Smooth muscle cell (in vitro differentiated cells): ENCODE measurements around the gene LRRFIP1. TPM values are rescaled to one million over a fixed set of nuclear protein-coding genes. Genes with fewer than 3 reads are reported as not detected.
A peak's percentile ranks its signal among the peaks of the same experiment; 100 is the strongest.

ENCODE experiments used
- DNase-seq: peaks from one replicate; lab custom pipeline; 2025; ENCODE audit not compliant: unreplicated experiment; lab: John Stamatoyannopoulos, UW
- H2AFZ ChIP-seq: fragments of 200-600 bp; sonication (generic); 2 replicates; pipeline ENCODE4 v1.6.0; 2016; ENCODE audit warnings: antibody characterized with exemption, low read depth, mild to moderate bottlenecking
- H3F3A ChIP-seq: fragments of 200-600 bp; sonication (generic); 2 replicates; pipeline ENCODE4 v1.6.0; 2017; ENCODE audit warnings: antibody characterized with exemption, low read depth
- H3K27ac ChIP-seq: fragments of 200-600 bp; sonication (generic); 2 replicates; pipeline ENCODE4 v1.5.1; 2016; ENCODE audit warnings: low read depth, mild to moderate bottlenecking
- H3K27me3 ChIP-seq: fragments of 200-600 bp; sonication (generic); 2 replicates; pipeline ENCODE4 v1.6.1; 2016; ENCODE audit warnings: low read depth, mild to moderate bottlenecking
- H3K36me3 ChIP-seq: fragments of 200-600 bp; sonication (generic); 2 replicates; pipeline ENCODE4 v1.5.1; 2016; ENCODE audit warnings: low read depth
- H3K4me1 ChIP-seq: fragments of 200-600 bp; sonication (generic); 2 replicates; pipeline ENCODE4 v1.5.1; 2016; ENCODE audit warnings: low read depth
- H3K4me2 ChIP-seq: fragments of 200-600 bp; sonication (generic); 2 replicates; pipeline ENCODE4 v1.6.0; 2016; ENCODE audit warnings: mild to moderate bottlenecking
- H3K4me3 ChIP-seq: fragments of 200-600 bp; sonication (generic); 2 replicates; pipeline ENCODE4 v1.5.1; 2016; ENCODE audit warnings: mild to moderate bottlenecking
- H3K79me2 ChIP-seq: fragments of 200-600 bp; sonication (generic); 2 replicates; pipeline ENCODE4 v1.6.0; 2016; ENCODE audit warnings: low read depth, mild to moderate bottlenecking
- H3K9ac ChIP-seq: fragments of 200-600 bp; sonication (generic); 2 replicates; pipeline ENCODE4 v1.6.0; 2016; ENCODE audit warnings: low read depth
- H3K9me3 ChIP-seq: fragments of 200-600 bp; sonication (generic); replicated peaks from 2 replicates; pipeline ENCODE4 v1.5.1; 2016; ENCODE audit warnings: low read depth
- H4K20me1 ChIP-seq: fragments of 200-600 bp; sonication (generic); 2 replicates; pipeline ENCODE4 v1.6.0; 2016; ENCODE audit warnings: low read depth
- CTCF ChIP-seq: fragments of 200-600 bp; sonication (generic); IDR thresholded peaks from 2 replicates; pipeline ENCODE4 v1.5.1; 2017; ENCODE audit warnings: borderline replicate concordance, mild to moderate bottlenecking, antibody characterized with exemption; ENCODE audit not compliant: insufficient read depth, poor library complexity, severe bottlenecking
- WGBS: methylation state at CpG from one replicate; pipeline ENCODE4 v1.1.7; 2016; ENCODE audit warnings: low lambda C conversion rate; 5-methylcytosine and 5-hydroxymethylcytosine counted together
- polyA plus RNA-seq: library from polyadenylated mRNA; unstranded; fragments of >200 nt; fragmentation: Nextera tagmentation; extraction: Ambion mirVana; gene quantifications from 2 replicates; pipeline ENCODE4 v1.2.1, GENCODE V29; 2016
- total RNA-seq: library from RNA; depleted of rRNA; stranded (reverse); fragments of >200 nt; gene quantifications from 2 replicates; pipeline ENCODE4 v1.2.3, GENCODE V29; 2014

LRRFIP1 gene
- total and polyA plus RNA-seq, 2 experiments from 2014 or later: 36.2 to 65.1 TPM

GRCh38 chr2:237616734-237617586 is 10.4 kb upstream of the LRRFIP1 start:
- no peak for DNase-seq
- Histone ChIP-seq H3K27ac (peak overlapping the region; percentile 54), H3K4me3 (no peak overlapping the region)

GRCh38 chr2:237617587-237617982 is 9.8 kb upstream of the LRRFIP1 start:
- Histone ChIP-seq H3K27me3 (no peaks in the 10 kb centered on the region), H3K4me1 (peaks cover 7% of the 10 kb centered on the region), H3F3A (peaks cover 5% of the 10 kb centered on the region), H4K20me1 (no peaks in the 10 kb centered on the region), H3K9ac (no peak overlapping the region), H3K4me3 (no peak overlapping the region), H3K27ac (no peak overlapping the region), H3K9me3 (no peaks in the 10 kb centered on the region), H3K79me2 (no peaks in the 10 kb centered on the region), H2AFZ (no peak overlapping the region), H3K36me3 (no peaks in the 10 kb centered on the region), H3K4me2 (no peak overlapping the region)
- WGBS: 80% methylated on average over 4 of the region's 4 CpGs
- no peak for DNase-seq
- TF ChIP-seq CTCF: no peak

More at GRCh38 chr2:237616734-237617586, 10.4 kb upstream of the LRRFIP1 start:
- no peaks in the 10 kb centered on the region for H4K20me1 ChIP-seq
- no peak for TF ChIP-seq CTCF
- H3K79me2 ChIP-seq: no peaks in the 10 kb centered on the region
- H3K4me2 ChIP-seq: peak overlapping the region; percentile 37
- no peak overlapping the region for H3K9ac ChIP-seq
- H3K27me3 ChIP-seq: no peaks in the 10 kb centered on the region
- H3K4me1 ChIP-seq: peaks cover 7% of the 10 kb centered on the region
- peaks cover 5% of the 10 kb centered on the region for H3F3A ChIP-seq
- H3K36me3 ChIP-seq: no peaks in the 10 kb centered on the region
- H2AFZ ChIP-seq: no peak overlapping the region
- WGBS: 59% methylated on average over 15 of the region's 15 CpGs
- H3K9me3 ChIP-seq: no peaks in the 10 kb centered on the region

GRCh38 chr2:237618449-237618848 is 8.9 kb upstream of the LRRFIP1 start:
- Histone ChIP-seq H3K9me3 (no peaks in the 10 kb centered on the region), H3K79me2 (no peaks in the 10 kb centered on the region), H3K27ac (no peak overlapping the region), H3K27me3 (no peaks in the 10 kb centered on the region), H3F3A (peaks cover 5% of the 10 kb centered on the region), H3K4me1 (peaks cover 7% of the 10 kb centered on the region), H3K9ac (no peak overlapping the region), H3K4me2 (no peak overlapping the region), H2AFZ (no peak overlapping the region), H4K20me1 (no peaks in the 10 kb centered on the region), H3K36me3 (no peaks in the 10 kb centered on the region), H3K4me3 (no peak overlapping the region)
- WGBS: 67% methylated on average over 2 of the region's 2 CpGs
- no peak for DNase-seq
- TF ChIP-seq CTCF: no peak
